ENCODE data around the gene DOCK3. TPM values are rescaled to one million over a fixed set of nuclear protein-coding genes. Genes with fewer than 3 reads are reported as not detected.

The DOCK3 gene
- total and polyA plus RNA-seq, 2 donors (not counting 3 experiments of a cell fraction or from before 2014, with no cell fraction given), result 0.08 to 0.13 TPM

GRCh38 chr3:51145811-51146585 lies 471.3 kb downstream of the DOCK3 start:
- no peak for FAIRE-seq
- Histone ChIP-seq H3K4me3 (replicated peaks in 1 of 3; ENCODE audit: insufficient read depth in 1 of 3, low read depth in 1 of 3, low read length in 3 of 3) (no peak overlapping the region), H3K9me1 (replicated peaks; ENCODE audit: control insufficient read depth, extremely low read depth, insufficient read depth, low read length) (no peaks in the 10 kb centered on the region), H3K36me3 (ENCODE audit: control insufficient read depth in 2 of 2, extremely low read depth in 1 of 2, insufficient read depth in 2 of 2, low read length in 2 of 2) (no peaks in the 10 kb centered on the region), H3K27ac (ENCODE audit: insufficient read depth, low read depth, low read length) (no peak overlapping the region), H3K79me2 (ENCODE audit: control insufficient read depth, insufficient read depth, low read length) (no peaks in the 10 kb centered on the region), H3K9me3 (replicated peaks; ENCODE audit: control insufficient read depth, insufficient read depth, low read length) (no peaks in the 10 kb centered on the region), H3K27me3 (ENCODE audit: control insufficient read depth in 2 of 2, insufficient read depth in 2 of 2, low read length in 2 of 2) (no peaks in the 10 kb centered on the region), H3K9ac (replicated peaks; ENCODE audit: extremely low read depth, insufficient read depth, low read length) (no peak overlapping the region), H3K4me1 (ENCODE audit: control insufficient read depth, extremely low read depth, insufficient read depth, low read length) (no peaks in the 10 kb centered on the region), H4K20me1 (replicated peaks; ENCODE audit: control insufficient read depth, extremely low read depth, insufficient read depth, low read length) (no peaks in the 10 kb centered on the region), H2AFZ (ENCODE audit: low read depth, low read length) (no peak overlapping the region), H3K4me2 (ENCODE audit: insufficient read depth, low read length) (no peak overlapping the region)
- no peak for TF ChIP-seq CTCF (IDR thresholded peaks at IDR 0.05; ENCODE audit: extremely low read depth in 1 of 2, insufficient read depth in 1 of 2, low read depth in 1 of 2, low read length in 2 of 2)
- CTCF ChIA-PET, result interaction anchor here (1.0 kb wide), 1 partner anchor 46 kb away, joined by 3 read pairs; no protein-coding TSS in a partner anchor
- POLR2A ChIA-PET, result no interaction called here
- intact Hi-C loops (cut with micrococcal nuclease), result no loop called here
- BruUV-seq (replicated peaks), result no TSS peak
- no peak for DNase-seq (ENCODE audit: low read depth, low spot score)
- dilution Hi-C loops (cut with MboI; ENCODE audit: extremely low pct_ligation_motif_present, low sequenced_read_pairs), result no loop called here

- no peak overlapping the region for H3K9ac ChIP-seq (replicated peaks; ENCODE audit: extremely low read depth, insufficient read depth, low read length)
- H3K4me1 ChIP-seq (ENCODE audit: control insufficient read depth, extremely low read depth, insufficient read depth, low read length), result no peaks in the 10 kb centered on the region
- H2AFZ ChIP-seq (ENCODE audit: low read depth, low read length), result no peak overlapping the region
- ChIA-PET CTCF (no interaction called here), POLR2A (no interaction called here)
- no peaks in the 10 kb centered on the region for H3K9me3 ChIP-seq (replicated peaks; ENCODE audit: control insufficient read depth, insufficient read depth, low read length)
- no TSS peak for BruUV-seq (replicated peaks)
- H3K4me2 ChIP-seq (ENCODE audit: insufficient read depth, low read length), result no peak overlapping the region
- no peaks in the 10 kb centered on the region for H3K79me2 ChIP-seq (ENCODE audit: control insufficient read depth, insufficient read depth, low read length)
- H3K27me3 ChIP-seq (ENCODE audit: control insufficient read depth in 2 of 2, insufficient read depth in 2 of 2, low read length in 2 of 2), result no peaks in the 10 kb centered on the region
- intact Hi-C loops (cut with micrococcal nuclease) (no loop called here), dilution Hi-C loops (cut with MboI; ENCODE audit: extremely low pct_ligation_motif_present, low sequenced_read_pairs) (no loop called here)
- FAIRE-seq, result no peak
- H3K27ac ChIP-seq (ENCODE audit: insufficient read depth, low read depth, low read length), result no peak overlapping the region
- H3K36me3 ChIP-seq (ENCODE audit: control insufficient read depth in 2 of 2, extremely low read depth in 1 of 2, insufficient read depth in 2 of 2, low read length in 2 of 2), result no peaks in the 10 kb centered on the region
- no peaks in the 10 kb centered on the region for H3K9me1 ChIP-seq (replicated peaks; ENCODE audit: control insufficient read depth, extremely low read depth, insufficient read depth, low read length)
- TF ChIP-seq CTCF (IDR thresholded peaks at IDR 0.05; ENCODE audit: extremely low read depth in 1 of 2, insufficient read depth in 1 of 2, low read depth in 1 of 2, low read length in 2 of 2) (no peak), GATA2 (IDR thresholded peaks at IDR 0.05; ENCODE audit: insufficient read depth, insufficient read length, low read depth, low read length) (no peak), JUN (IDR thresholded peaks at IDR 0.05; ENCODE audit: borderline replicate concordance, insufficient read depth, insufficient read length, low read depth) (no peak), FOS (IDR thresholded peaks at IDR 0.05; ENCODE audit: borderline replicate concordance, insufficient read depth, low read length) (no peak), EZH2 (IDR thresholded peaks at IDR 0.05; ENCODE audit: borderline replicate concordance, low read depth, low read length, severe bottlenecking) (no peak), MYC (IDR thresholded peaks at IDR 0.05; ENCODE audit: low read depth, low read length) (no peak), POLR2AphosphoS5 (IDR thresholded peaks at IDR 0.05; ENCODE audit: insufficient read depth, low read depth, low read length) (no peak), POLR2A (IDR thresholded peaks at IDR 0.05; ENCODE audit: low read depth, low read length) (no peak), MAX (IDR thresholded peaks at IDR 0.05; ENCODE audit: insufficient read depth, insufficient read length) (no peak)
- no peaks in the 10 kb centered on the region for H4K20me1 ChIP-seq (replicated peaks; ENCODE audit: control insufficient read depth, extremely low read depth, insufficient read depth, low read length)
- no peak for DNase-seq (ENCODE audit: low read depth, low spot score)
- H3K4me3 ChIP-seq (replicated peaks in 1 of 3; ENCODE audit: insufficient read depth in 1 of 3, low read depth in 1 of 3, low read length in 3 of 3), result no peak overlapping the region
These were observed 472.1 kb downstream of the DOCK3 start for GRCh38 chr3:51146781-51147180.

Measured in endothelial cell of umbilical vein (primary cell).